GM12864 (cell line): ENCODE data around the gene GBP5.

Experiments used
- DNase-seq: peaks from one replicate; pipeline ENCODE4 v3.0.0-alpha.2; 2011; ENCODE audit warnings: low read depth
- H3K4me3 ChIP-seq: 2 replicates; pipeline ENCODE4 v1.5.1; 2011; ENCODE audit warnings: mild to moderate bottlenecking, low read depth, low read length, control low read depth
- CTCF ChIP-seq: IDR thresholded peaks from 2 replicates; pipeline ENCODE4 v1.5.1; 2011; ENCODE audit warnings: low read depth, mild to moderate bottlenecking, moderate library complexity, low read length, control low read depth, inconsistent platforms; ENCODE audit errors: missing control alignments

GBP5 gene

GRCh38 chr1:89279011-89279466 lies 6.4 kb upstream of the GBP5 start:
- TF ChIP-seq CTCF, result no peak
- no peak for DNase-seq

GRCh38 chr1:89277725-89278124 lies 5.1 kb upstream of the GBP5 start:
- H3K4me3 ChIP-seq, result no peak overlapping the region
- no peak for TF ChIP-seq CTCF
- DNase-seq, result no peak

More at GRCh38 chr1:89279011-89279466, 6.4 kb upstream of the GBP5 start:
- no peak overlapping the region for H3K4me3 ChIP-seq

- H3K4me3 ChIP-seq, result no peak overlapping the region
- no peak for DNase-seq
- TF ChIP-seq CTCF, result peak; percentile 35
Observed at GRCh38 chr1:89276690-89277089, 4.0 kb upstream of the GBP5 start.

- TF ChIP-seq CTCF, result no peak
- no peak overlapping the region for H3K4me3 ChIP-seq
- no peak for DNase-seq
Observed at GRCh38 chr1:89274411-89274857, 1.8 kb upstream of the GBP5 start.

GRCh38 chr1:89273324-89273778 lies 691 bp upstream of the GBP5 start:
- no peak overlapping the region for H3K4me3 ChIP-seq
- DNase-seq, result no peak
- TF ChIP-seq CTCF, result no peak

- no peak overlapping the region for H3K4me3 ChIP-seq
- no peak for TF ChIP-seq CTCF
- DNase-seq, result no peak
Observed at GRCh38 chr1:89271341-89272015, 1.2 kb downstream of the GBP5 start.

GRCh38 chr1:89270423-89270822 lies 2.2 kb downstream of the GBP5 start:
- DNase-seq, result no peak
- no peak for TF ChIP-seq CTCF

More at GRCh38 chr1:89270423-89270822, 2.2 kb downstream of the GBP5 start:
- no peak overlapping the region for H3K4me3 ChIP-seq
